Peyer's patch (tissue), 4 donors: Measurements from ENCODE around the gene NCK2.

Experiments
- POLR2A ChIP-seq, 2 donors: fragments of 450-650 bp; IDR thresholded peaks; one replicate each; pipeline ENCODE4 v1.5.1; 2017; ENCODE audit warnings: antibody characterized with exemption in 2 of 2, mild to moderate bottlenecking in 2 of 2, moderate library complexity in 2 of 2
- TF ChIP-seq, protein P1 (sequence below), 6 experiments: fragments of 450-650 bp in 4 of 6; fragments of 200-600 bp in 2 of 6; sonication (generic) in 1 of 6; IDR thresholded peaks; one replicate each; pipeline ENCODE4 v1.5.1; 2017 to 2019; ENCODE audit warnings: antibody characterized with exemption in 6 of 6, mild to moderate bottlenecking in 3 of 6, moderate library complexity in 1 of 6

GRCh38 chr2:105868060-105868459 is 123.3 kb downstream of the NCK2 start:
- TF ChIP-seq, protein P1, sequence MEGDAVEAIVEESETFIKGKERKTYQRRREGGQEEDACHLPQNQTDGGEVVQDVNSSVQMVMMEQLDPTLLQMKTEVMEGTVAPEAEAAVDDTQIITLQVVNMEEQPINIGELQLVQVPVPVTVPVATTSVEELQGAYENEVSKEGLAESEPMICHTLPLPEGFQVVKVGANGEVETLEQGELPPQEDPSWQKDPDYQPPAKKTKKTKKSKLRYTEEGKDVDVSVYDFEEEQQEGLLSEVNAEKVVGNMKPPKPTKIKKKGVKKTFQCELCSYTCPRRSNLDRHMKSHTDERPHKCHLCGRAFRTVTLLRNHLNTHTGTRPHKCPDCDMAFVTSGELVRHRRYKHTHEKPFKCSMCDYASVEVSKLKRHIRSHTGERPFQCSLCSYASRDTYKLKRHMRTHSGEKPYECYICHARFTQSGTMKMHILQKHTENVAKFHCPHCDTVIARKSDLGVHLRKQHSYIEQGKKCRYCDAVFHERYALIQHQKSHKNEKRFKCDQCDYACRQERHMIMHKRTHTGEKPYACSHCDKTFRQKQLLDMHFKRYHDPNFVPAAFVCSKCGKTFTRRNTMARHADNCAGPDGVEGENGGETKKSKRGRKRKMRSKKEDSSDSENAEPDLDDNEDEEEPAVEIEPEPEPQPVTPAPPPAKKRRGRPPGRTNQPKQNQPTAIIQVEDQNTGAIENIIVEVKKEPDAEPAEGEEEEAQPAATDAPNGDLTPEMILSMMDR (IDR thresholded peaks at IDR 0.05): no peak
- no peak for TF ChIP-seq POLR2A (IDR thresholded peaks at IDR 0.05)
